Esophagus (tissue), 2 donors: ENCODE results near the gene KIRREL3. TPM values are rescaled to one million over a fixed set of nuclear protein-coding genes. Genes with fewer than 3 reads are reported as not detected.

Experiments
- H3K27ac ChIP-seq, 2 donors: one replicate each; pipeline ENCODE4 v1.5.1; 2013; ENCODE audit warnings: low read depth in 2 of 2, mild to moderate bottlenecking in 2 of 2, inconsistent platforms in 1 of 2, low read length in 1 of 2, moderate library complexity in 1 of 2
- H3K27me3 ChIP-seq, 2 donors: one replicate each; pipeline ENCODE4 v1.6.1; 2013; ENCODE audit warnings: low read length in 2 of 2, control low read depth in 1 of 2, mild to moderate bottlenecking in 1 of 2; ENCODE audit not compliant: insufficient read depth in 2 of 2, control insufficient read depth in 1 of 2
- H3K36me3 ChIP-seq, 2 donors: one replicate each; pipeline ENCODE4 v1.6.1; 2013; ENCODE audit warnings: low read length in 1 of 2; ENCODE audit not compliant: control insufficient read depth in 2 of 2, insufficient read depth in 2 of 2
- H3K4me1 ChIP-seq, 2 donors: one replicate each; pipeline ENCODE4 v1.6.1; 2013; ENCODE audit warnings: low read length in 1 of 2; ENCODE audit not compliant: control insufficient read depth in 2 of 2, insufficient read depth in 2 of 2
- H3K4me3 ChIP-seq, 2 donors: one replicate each; pipeline ENCODE4 v1.5.1; 2013; ENCODE audit warnings: low read length in 2 of 2, mild to moderate bottlenecking in 2 of 2, low read depth in 1 of 2, moderate library complexity in 1 of 2
- H3K9me3 ChIP-seq, 2 donors: one replicate each; pipeline ENCODE4 v1.6.1; 2013; ENCODE audit warnings: mild to moderate bottlenecking in 2 of 2, low read depth in 1 of 2, low read length in 1 of 2, moderate library complexity in 1 of 2; ENCODE audit not compliant: control insufficient read depth in 2 of 2, insufficient read depth in 1 of 2
- WGBS, 2 donors: extraction: QIAGEN DNeasy Blood & Tissue Kit; methylation state at CpG; one replicate each; pipeline ENCODE4 v1.1.7; 2013; 5-methylcytosine and 5-hydroxymethylcytosine counted together
- polyA plus RNA-seq, 2 donors: library from polyadenylated mRNA; stranded (reverse); fragments of 200-250 nt; gene quantifications; one replicate each; pipeline ENCODE4 v1.2.3, GENCODE V29; 2013
- donor health status: healthy with polysubstance abuse.
- donor health status: Bipolar disorder and iron deficiency.

The KIRREL3 gene
- polyA plus RNA-seq, 2 donors, result 0.05 to 0.12 TPM

- no peaks in the 10 kb centered on the region for H3K9me3 ChIP-seq
- no peaks in the 10 kb centered on the region for H3K36me3 ChIP-seq
- H3K27ac ChIP-seq, result no peak overlapping the region
- no peaks in the 10 kb centered on the region for H3K4me1 ChIP-seq
- no peaks in the 10 kb centered on the region for H3K27me3 ChIP-seq
- H3K4me3 ChIP-seq, result no peak overlapping the region
- 41 to 42% methylated on average over 4 of the region's 4 CpGs for WGBS, 2 donors
These were observed 268.9 kb downstream of the KIRREL3 start for GRCh38 chr11:126731576-126732142.

GRCh38 chr11:126727381-126727780 lies 273.2 kb downstream of the KIRREL3 start:
- no peaks in the 10 kb centered on the region for H3K36me3 ChIP-seq
- H3K27me3 ChIP-seq, result no peaks in the 10 kb centered on the region
- no peaks in the 10 kb centered on the region for H3K4me1 ChIP-seq
- H3K4me3 ChIP-seq, result no peak overlapping the region
- no peak overlapping the region for H3K27ac ChIP-seq
- WGBS, 2 donors, result 69 to 73% methylated on average over 5 of the region's 5 CpGs
- no peaks in the 10 kb centered on the region for H3K9me3 ChIP-seq

- Histone ChIP-seq H3K4me1 (no peaks in the 10 kb centered on the region), H3K27ac (no peak overlapping the region), H3K27me3 (no peaks in the 10 kb centered on the region), H3K36me3 (no peaks in the 10 kb centered on the region), H3K9me3 (no peaks in the 10 kb centered on the region), H3K4me3 (no peak overlapping the region)
- 82 to 86% methylated on average over 7 of the region's 7 CpGs for WGBS, 2 donors
These were observed 275.0 kb downstream of the KIRREL3 start for GRCh38 chr11:126725521-126725920.

- Histone ChIP-seq H3K27me3 (no peaks in the 10 kb centered on the region), H3K27ac (no peak overlapping the region), H3K9me3 (no peaks in the 10 kb centered on the region), H3K4me3 (no peak overlapping the region), H3K36me3 (no peaks in the 10 kb centered on the region), H3K4me1 (no peaks in the 10 kb centered on the region)
- 78 to 81% methylated on average over 5 of the region's 5 CpGs for WGBS, 2 donors
These were observed 275.5 kb downstream of the KIRREL3 start for GRCh38 chr11:126725043-126725442.

GRCh38 chr11:126723665-126724045 lies 276.9 kb downstream of the KIRREL3 start:
- Histone ChIP-seq H3K4me3 (no peak overlapping the region), H3K9me3 (no peaks in the 10 kb centered on the region), H3K36me3 (no peaks in the 10 kb centered on the region), H3K27ac (no peak overlapping the region), H3K4me1 (no peaks in the 10 kb centered on the region), H3K27me3 (no peaks in the 10 kb centered on the region)
- 30 to 55% methylated on average over 1 of the region's 1 CpG for WGBS, 2 donors

- Histone ChIP-seq H3K36me3 (no peaks in the 10 kb centered on the region), H3K4me3 (no peak overlapping the region), H3K27me3 (no peaks in the 10 kb centered on the region), H3K27ac (no peak overlapping the region), H3K4me1 (no peaks in the 10 kb centered on the region), H3K9me3 (no peaks in the 10 kb centered on the region)
- WGBS, 2 donors, result 87 to 90% methylated on average over 6 of the region's 6 CpGs
These were observed 277.5 kb downstream of the KIRREL3 start for GRCh38 chr11:126722956-126723664.

- whole genome bisulfite sequencing, 2 donors, result 77 to 81% methylated on average over 1 of the region's 1 CpG
- Histone ChIP-seq H3K27me3 (no peaks in the 10 kb centered on the region), H3K9me3 (no peaks in the 10 kb centered on the region), H3K27ac (no peak overlapping the region), H3K4me1 (no peaks in the 10 kb centered on the region), H3K4me3 (no peak overlapping the region), H3K36me3 (no peaks in the 10 kb centered on the region)
These were observed 278.4 kb downstream of the KIRREL3 start for GRCh38 chr11:126722006-126722736.

- WGBS, 2 donors, result 73% methylated on average over 5 of the region's 5 CpGs
- Histone ChIP-seq H3K36me3 (no peaks in the 10 kb centered on the region), H3K9me3 (no peaks in the 10 kb centered on the region), H3K4me1 (no peaks in the 10 kb centered on the region), H3K27me3 (no peaks in the 10 kb centered on the region), H3K27ac (no peak overlapping the region), H3K4me3 (no peak overlapping the region)
These were observed 279.9 kb downstream of the KIRREL3 start for GRCh38 chr11:126720539-126721235.

- H3K36me3 ChIP-seq, result no peaks in the 10 kb centered on the region
- H3K4me1 ChIP-seq, result no peaks in the 10 kb centered on the region
- no peaks in the 10 kb centered on the region for H3K9me3 ChIP-seq
- WGBS, 2 donors, result 82% methylated on average over 3 of the region's 3 CpGs
- H3K27me3 ChIP-seq, result no peaks in the 10 kb centered on the region
- H3K4me3 ChIP-seq, result no peak overlapping the region
- no peak overlapping the region for H3K27ac ChIP-seq
These were observed 280.8 kb downstream of the KIRREL3 start for GRCh38 chr11:126719740-126720139.
